HUES64 (cell line): Measurements from ENCODE around the gene NR1H4.
"Not testable (repeated sequence)": the region's sequence is repeated elsewhere in the genome, so short reads cannot be mapped to it uniquely, and the experiment has no call there.

Experiments
- H3K27ac ChIP-seq: 2 replicates; pipeline ENCODE4 v1.7.0; 2013; ENCODE audit warnings: low read depth, low read length, inconsistent platforms
- H3K27me3 ChIP-seq: 2 replicates; pipeline ENCODE4 v1.6.1; 2013; ENCODE audit warnings: mild to moderate bottlenecking, low read length; ENCODE audit not compliant: insufficient read depth
- H3K36me3 ChIP-seq: 2 replicates; pipeline ENCODE4 v1.6.1; 2013; ENCODE audit warnings: mild to moderate bottlenecking, low read length; ENCODE audit not compliant: insufficient read depth
- H3K4me1 ChIP-seq: 2 replicates; pipeline ENCODE4 v1.6.1; 2013; ENCODE audit warnings: mild to moderate bottlenecking, low read length, moderate library complexity; ENCODE audit not compliant: insufficient read depth
- H3K4me3 ChIP-seq: 2 replicates; pipeline ENCODE4 v1.5.1; 2013; ENCODE audit warnings: mild to moderate bottlenecking, low read length, moderate library complexity
- H3K9ac ChIP-seq: 2 replicates; pipeline ENCODE4 v1.6.1; 2013; ENCODE audit warnings: mild to moderate bottlenecking, low read depth, low read length
- H3K9me3 ChIP-seq: 2 replicates; pipeline ENCODE4 v1.6.1; 2013; ENCODE audit warnings: low read depth, low read length; ENCODE audit not compliant: insufficient read depth
- WGBS: fragments of 150-250, 120-280 bp; methylation state at CpG from one replicate; pipeline ENCODE4 v1.1.7; 2013; ENCODE audit warnings: missing lambda C conversion rate; 5-methylcytosine and 5-hydroxymethylcytosine counted together

NR1H4 gene

DNA sequence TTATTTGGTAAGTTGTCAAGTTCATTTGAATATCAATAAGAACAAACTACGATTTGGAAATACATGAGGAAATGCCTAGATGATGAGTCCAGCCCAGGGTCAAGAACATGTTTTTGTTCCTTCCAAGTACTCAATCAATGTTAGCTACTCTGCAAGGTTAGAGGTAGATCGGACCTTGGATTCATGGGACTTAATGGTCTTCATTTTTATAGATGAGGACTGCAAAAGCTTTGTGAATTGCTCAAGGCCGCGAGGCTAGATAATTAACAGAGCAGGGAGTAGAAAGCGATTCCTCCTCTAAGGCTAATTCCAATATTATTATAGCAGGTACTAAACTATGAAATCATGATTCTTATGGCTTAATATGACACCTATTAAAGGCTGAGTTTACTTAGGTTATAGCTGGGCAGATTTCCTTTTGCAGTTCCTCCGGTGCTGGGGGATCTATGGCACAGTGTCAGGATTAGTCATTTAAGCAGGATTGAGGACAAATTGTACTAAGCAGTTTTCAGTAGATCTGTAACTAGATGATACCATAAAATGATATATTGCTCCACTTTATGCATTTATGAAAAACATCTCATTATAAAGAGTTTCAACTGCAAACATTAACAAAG lies 19.8 kb downstream of the NR1H4 start:
- H3K36me3 ChIP-seq: no peaks in the 10 kb centered on the region

GRCh38 chr12:100494026-100494425 lies 20.4 kb downstream of the NR1H4 start:
- Histone ChIP-seq H3K4me1 (0 out of 2 replicates have a peak, but pooled peaks cover 6% of the 10 kb centered on the region), H3K9ac (no peak overlapping the region), H3K36me3 (no peaks in the 10 kb centered on the region), H3K4me3 (no peak overlapping the region), H3K27ac (no peak overlapping the region), H3K9me3 (no peaks in the 10 kb centered on the region), H3K27me3 (no peaks in the 10 kb centered on the region)
- 100% methylated on average over 1 of the region's 2 CpGs for WGBS

More for the DNA sequence above, 19.8 kb downstream of the NR1H4 start:
- WGBS: 92% methylated on average over 5 of the region's 6 CpGs
- Histone ChIP-seq H3K9me3 (no peaks in the 10 kb centered on the region), H3K27ac (no peak overlapping the region), H3K9ac (no peak overlapping the region), H3K27me3 (no peaks in the 10 kb centered on the region), H3K4me1 (0 out of 2 replicates have a peak, but pooled peaks cover 6% of the 10 kb centered on the region), H3K4me3 (no peak overlapping the region)

DNA sequence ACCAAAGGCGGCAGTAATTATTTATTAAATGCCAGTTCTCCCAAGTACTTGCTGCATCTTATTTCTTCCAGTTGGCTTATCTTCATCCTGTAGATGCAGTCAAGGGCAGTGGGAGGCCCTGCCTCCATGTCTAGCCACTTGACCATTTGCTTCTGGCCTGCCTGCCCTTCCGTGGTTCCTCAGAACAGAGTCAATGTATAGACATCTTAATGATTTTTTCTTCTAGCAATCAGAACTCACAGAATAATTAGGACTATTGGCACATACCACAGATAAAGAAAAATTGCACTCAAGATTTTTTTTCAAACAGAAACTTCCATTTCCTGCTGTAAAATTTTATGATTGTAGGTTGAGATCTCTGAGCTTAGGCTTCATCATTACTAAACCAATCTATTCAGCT lies 20.9 kb downstream of the NR1H4 start:
- 0 out of 2 replicates have a peak, but pooled peaks cover 6% of the 10 kb centered on the region for H3K4me1 ChIP-seq
- no peaks in the 10 kb centered on the region for H3K27me3 ChIP-seq
- no peaks in the 10 kb centered on the region for H3K9me3 ChIP-seq
- H3K9ac ChIP-seq: no peak overlapping the region
- 100% methylated on average over 2 of the region's 2 CpGs for WGBS
- no peak overlapping the region for H3K4me3 ChIP-seq
- no peaks in the 10 kb centered on the region for H3K36me3 ChIP-seq
- no peak overlapping the region for H3K27ac ChIP-seq

GRCh38 chr12:100497105-100497795 lies 23.6 kb downstream of the NR1H4 start:
- H3K4me3 ChIP-seq: no peak overlapping the region

GRCh38 chr12:100498141-100498540 lies 24.5 kb downstream of the NR1H4 start:
- 95% methylated on average over 10 of the region's 10 CpGs for WGBS
- Histone ChIP-seq H3K9ac (no peak overlapping the region), H3K4me3 (no peak overlapping the region), H3K4me1 (0 out of 2 replicates have a peak, but pooled peaks cover 5% of the 10 kb centered on the region), H3K27me3 (no peaks in the 10 kb centered on the region), H3K9me3 (no peaks in the 10 kb centered on the region), H3K27ac (no peak overlapping the region), H3K36me3 (no peaks in the 10 kb centered on the region)

More at GRCh38 chr12:100497105-100497795, 23.6 kb downstream of the NR1H4 start:
- Histone ChIP-seq H3K9me3 (no peaks in the 10 kb centered on the region), H3K9ac (no peak overlapping the region), H3K36me3 (no peaks in the 10 kb centered on the region), H3K27ac (no peak overlapping the region), H3K4me1 (0 out of 2 replicates have a peak, but pooled peaks cover 6% of the 10 kb centered on the region), H3K27me3 (no peaks in the 10 kb centered on the region)
- 96% methylated on average over 15 of the region's 15 CpGs for WGBS

GRCh38 chr12:100499416-100499815 lies 25.8 kb downstream of the NR1H4 start:
- Histone ChIP-seq H3K27me3 (no peaks in the 10 kb centered on the region), H3K36me3 (no peaks in the 10 kb centered on the region), H3K4me1 (no peaks in the 10 kb centered on the region), H3K4me3 (no peak overlapping the region), H3K9me3 (no peaks in the 10 kb centered on the region), H3K27ac (no peak overlapping the region), H3K9ac (no peak overlapping the region)
- WGBS: 93% methylated on average over 1 of the region's 1 CpG

DNA sequence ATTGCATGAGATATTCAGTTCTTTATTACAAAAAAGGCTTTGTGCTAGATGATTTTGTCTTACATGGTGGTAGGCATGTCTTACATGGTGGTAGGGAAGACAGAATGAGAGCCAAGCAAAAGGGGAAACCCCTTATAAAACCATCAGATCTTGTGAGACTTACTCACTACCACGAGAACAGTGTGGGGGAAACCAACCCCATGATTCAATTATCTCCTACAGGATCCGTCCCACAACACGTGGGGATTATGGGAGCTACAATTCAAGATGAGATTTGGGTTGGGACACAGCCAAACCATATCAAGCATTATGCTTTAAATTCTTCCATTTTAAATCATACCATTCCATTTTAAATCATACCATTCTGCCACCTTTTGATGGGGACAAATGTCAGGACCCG lies 29.1 kb downstream of the NR1H4 start:
- H3K9me3 ChIP-seq, H3K9ac ChIP-seq, H3K4me1 ChIP-seq, H3K27me3 ChIP-seq, H3K36me3 ChIP-seq, H3K27ac ChIP-seq, H3K4me3 ChIP-seq: not testable (repeated sequence)
- 93% methylated on average over 4 of the region's 4 CpGs for WGBS

GRCh38 chr12:100503228-100503628 lies 29.6 kb downstream of the NR1H4 start:
- H3K4me1 ChIP-seq: no peaks in the 10 kb centered on the region
- no peaks in the 10 kb centered on the region for H3K9me3 ChIP-seq
- H3K9ac ChIP-seq: no peak overlapping the region
- no peak overlapping the region for H3K4me3 ChIP-seq
- no peaks in the 10 kb centered on the region for H3K27me3 ChIP-seq
- H3K27ac ChIP-seq: no peak overlapping the region
- 95% methylated on average over 6 of the region's 6 CpGs for WGBS
- H3K36me3 ChIP-seq: no peaks in the 10 kb centered on the region

GRCh38 chr12:100504804-100505203 lies 31.1 kb downstream of the NR1H4 start:
- Histone ChIP-seq H3K9ac (no peak overlapping the region), H3K27ac (no peak overlapping the region), H3K36me3 (no peaks in the 10 kb centered on the region), H3K9me3 (no peaks in the 10 kb centered on the region), H3K4me1 (no peaks in the 10 kb centered on the region), H3K4me3 (no peak overlapping the region), H3K27me3 (no peaks in the 10 kb centered on the region)
- WGBS: 86% methylated on average over 1 of the region's 1 CpG

DNA sequence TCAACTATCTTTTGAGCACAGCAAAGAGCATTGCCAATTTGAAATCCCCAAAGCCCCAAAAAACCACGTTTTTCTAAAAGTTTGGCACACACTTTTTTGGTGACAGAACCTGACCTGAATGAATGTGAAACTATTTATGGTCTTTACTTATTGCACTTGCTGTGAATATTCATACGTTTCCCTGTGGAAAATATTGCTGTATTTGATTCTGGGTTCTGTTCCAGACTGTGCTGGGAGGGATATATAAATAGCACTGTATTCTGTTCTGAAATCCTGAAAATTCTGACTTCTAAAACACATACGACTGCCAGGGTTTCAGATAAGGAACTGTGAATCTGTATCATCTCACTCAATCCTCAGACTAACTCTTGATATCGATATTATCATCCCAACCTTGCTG lies 35.1 kb downstream of the NR1H4 start:
- no peaks in the 10 kb centered on the region for H3K27me3 ChIP-seq
- H3K27ac ChIP-seq: no peak overlapping the region
- H3K9ac ChIP-seq: no peak overlapping the region
- H3K4me1 ChIP-seq: no peaks in the 10 kb centered on the region
- WGBS: 96% methylated on average over 4 of the region's 4 CpGs
- H3K9me3 ChIP-seq: no peaks in the 10 kb centered on the region
- no peaks in the 10 kb centered on the region for H3K36me3 ChIP-seq
- no peak overlapping the region for H3K4me3 ChIP-seq

- 97% methylated on average over 3 of the region's 3 CpGs for WGBS
Measured at GRCh38 chr12:100512692-100513091, 39.0 kb downstream of the NR1H4 start.

More at GRCh38 chr12:100512692-100513091, 39.0 kb downstream of the NR1H4 start:
- no peak overlapping the region for H3K27ac ChIP-seq
- no peaks in the 10 kb centered on the region for H3K27me3 ChIP-seq
- H3K4me3 ChIP-seq: no peak overlapping the region
- no peaks in the 10 kb centered on the region for H3K4me1 ChIP-seq
- no peaks in the 10 kb centered on the region for H3K36me3 ChIP-seq
- H3K9me3 ChIP-seq: peaks cover 4% of the 10 kb centered on the region; the same call in 1 of the 2 replicates
- no peak overlapping the region for H3K9ac ChIP-seq
